Adrenal gland (tissue), 12 donors: ENCODE data around the gene SRCAP. TPM values are rescaled to one million over a fixed set of nuclear protein-coding genes. Genes with fewer than 3 reads are reported as not detected.

Source experiments
- DNase-seq, 7 donors: peaks; one replicate each; pipeline ENCODE4 v3.0.0-alpha.2; 2019 to 2020
- H3K27ac ChIP-seq, 5 donors: fragments of 200-600 bp; sonication (generic) in 4 of 5; 1 replicate in 3 of 5; 2 replicates in 2 of 5; pipeline versions ENCODE4 v1.5.1 to v1.8.0; 2016 to 2020; ENCODE audit warnings: mild to moderate bottlenecking in 1 of 5
- H3K27me3 ChIP-seq: fragments of 200-600 bp; 2 replicates; pipeline ENCODE4 v1.8.0; 2021
- H3K36me3 ChIP-seq, 2 donors: fragments of 200-600 bp; replicated peaks in 1 of 2; 1 replicate in 1 of 2; 2 replicates in 1 of 2; pipeline versions ENCODE4 v1.5.1 to v1.8.0; 2018 to 2022
- H3K4me1 ChIP-seq, 2 donors: fragments of 200-600 bp; replicated peaks in 1 of 2; 1 replicate in 1 of 2; 2 replicates in 1 of 2; pipeline versions ENCODE4 v1.5.1 to v1.8.0; 2018 to 2021
- H3K4me3 ChIP-seq, 4 donors: fragments of 200-600 bp; sonication (generic) in 3 of 4; one replicate each; pipeline ENCODE4 v1.5.1; 2016 to 2018
- H3K9me3 ChIP-seq, 3 donors: fragments of 200-600 bp; sonication (generic) in 1 of 3; replicated peaks in 1 of 3; 1 replicate in 2 of 3; 2 replicates in 1 of 3; pipeline versions ENCODE4 v1.5.1 to v1.8.0; 2016 to 2021
- CTCF ChIP-seq, 6 experiments: fragments of 450-650 bp in 4 of 6; fragments of 200-600 bp in 2 of 6; sonication (generic) in 1 of 6; IDR thresholded peaks; 1 replicate in 5 of 6; 2 replicates in 1 of 6; pipeline versions ENCODE4 v1.5.1 to v1.8.0; 2016 to 2021; ENCODE audit warnings: antibody characterized with exemption in 6 of 6, mild to moderate bottlenecking in 2 of 6, moderate library complexity in 1 of 6
- POLR2A ChIP-seq, 2 donors: fragments of 450-650 bp; IDR thresholded peaks; one replicate each; pipeline ENCODE4 v1.6.1; 2017; ENCODE audit warnings: antibody characterized with exemption in 2 of 2, mild to moderate bottlenecking in 2 of 2, moderate library complexity in 1 of 2
- WGBS, 4 donors: extraction: QIAGEN DNeasy Blood & Tissue Kit in 2 of 4; methylation state at CpG; one replicate each; pipeline versions ENCODE4 v1.1.5 to v1.1.7; 2013 to 2017; 5-methylcytosine and 5-hydroxymethylcytosine counted together
- intact Hi-C, 2 donors: fragments of 100-400 bp; cut with DNase I; formaldehyde crosslinking; loops; one replicate each; pipeline versions ENCODE4 v1.14.1 to v1.15.0; 2022 to 2023
- polyA plus RNA-seq, 3 donors: library from polyadenylated mRNA; stranded (reverse); fragments of 200-250 nt in 2 of 3; fragments of 350-450 nt in 1 of 3; fragmentation: Illumina TruSeq in 1 of 3; extraction: RNeasy Lipid Tissue Mini Kit (QIAGEN cat#74804) in 1 of 3; gene quantifications; one replicate each; pipeline ENCODE4 v1.2.3, GENCODE V29; 2013 to 2014
- total RNA-seq, 9 donors: library from RNA; depleted of rRNA in 4 of 9; stranded (reverse); fragments of >200 nt in 4 of 9; fragments of 120-200 nt in 1 of 9; fragmentation: NEBNext Ultra II Directional in 1 of 9; extraction: Animal tissue kit (Norgen Biotek cat#: 25700) in 1 of 9; gene quantifications; one replicate each; pipeline versions ENCODE4 v1.1.0 to v1.2.4, GENCODE V29; 2013 to 2023
- donor health status: healthy with polysubstance abuse.
- donor health status: Bipolar disorder and iron deficiency.
- donor health status: DM: yes; HTN: yes; CAD: no.
- donor health status: DM: no; HTN: no; CAD: no.
- donor health status: DM: no; HTN: no; CAD: no.
- donor health status: DM: yes; HTN: yes; CAD: no.

The SRCAP gene
- total and polyA plus RNA-seq, 12 donors, result 3.7 to 82.4 (median 46.6) TPM

GRCh38 chr16:30784215-30784614 lies 85.2 kb downstream of the SRCAP start:
- no peak overlapping the region for H3K4me3 ChIP-seq
- TF ChIP-seq POLR2A (IDR thresholded peaks at IDR 0.05), result no peak
- no peak for TF ChIP-seq CTCF (IDR thresholded peaks at IDR 0.05)
- H3K9me3 ChIP-seq, result no peaks in the 10 kb centered on the region
- WGBS, 4 donors, result 80 to 97% (median 85%) methylated on average over 12 to 18 of the region's 18 CpGs
- intact Hi-C loops, result loop anchor here in 1 of 2 donors (10.0 kb wide), 1 partner anchor 91 kb away; no protein-coding TSS in a partner anchor
- H3K36me3 ChIP-seq, result peaks cover 0 to 30% of the 10 kb centered on the region in 2 donors
- peaks cover 11 to 15% of the 10 kb centered on the region in 2 donors for H3K4me1 ChIP-seq
- no peak for DNase-seq
- H3K27me3 ChIP-seq, result no peaks in the 10 kb centered on the region
- H3K27ac ChIP-seq, result no peak overlapping the region

GRCh38 chr16:30785126-30786106 lies 86.4 kb downstream of the SRCAP start:
- Histone ChIP-seq H3K4me3 (peak overlapping the region in 1 of 4 donors; percentile 99), H3K27ac (peak overlapping the region in 3 of 5 donors; percentile 84 to 91 (median 86)), H3K27me3 (no peaks in the 10 kb centered on the region), H3K9me3 (no peaks in the 10 kb centered on the region), H3K4me1 (peaks cover 11 to 15% of the 10 kb centered on the region in 2 donors), H3K36me3 (peaks cover 0 to 30% of the 10 kb centered on the region in 2 donors)
- intact Hi-C loops, result loop anchor here in 1 of 2 donors (10.0 kb wide), 1 partner anchor 89 kb away; no protein-coding TSS in a partner anchor
- peak in 6 of 7 donors; percentile 69 to 87 (median 75) for DNase-seq
- WGBS, 4 donors, result 70 to 75% (median 72%) methylated on average over 7 of the region's 7 CpGs
- TF ChIP-seq CTCF (IDR thresholded peaks at IDR 0.05) (no peak), POLR2A (IDR thresholded peaks at IDR 0.05) (peak in 1 of 2 donors; percentile 50)

GRCh38 chr16:30786115-30786935 lies 87.4 kb downstream of the SRCAP start:
- Histone ChIP-seq H3K9me3 (no peaks in the 10 kb centered on the region), H3K4me3 (peak overlapping the region in 3 of 4 donors; percentile 40 to 99 (median 89)), H3K36me3 (peaks cover 0 to 30% of the 10 kb centered on the region in 2 donors), H3K27me3 (no peaks in the 10 kb centered on the region), H3K27ac (peak overlapping the region in 4 of 5 donors; percentile 80 to 91 (median 85)), H3K4me1 (peaks cover 11 to 15% of the 10 kb centered on the region in 2 donors)
- 2 to 20% (median 5%) methylated on average over 16 to 56 of the region's 57 CpGs for WGBS, 4 donors
- intact Hi-C loops, result loop anchor here in 1 of 2 donors (10.0 kb wide), 1 partner anchor 88 kb away; no protein-coding TSS in a partner anchor
- TF ChIP-seq CTCF (IDR thresholded peaks at IDR 0.05) (no peak), POLR2A (IDR thresholded peaks at IDR 0.05) (peak in 1 of 2 donors; percentile 57)
- peak; percentile 56 to 77 (median 75) for DNase-seq
